ENCODE measurements around the gene ALPL.
A peak's percentile ranks its signal among the peaks of the same experiment; 100 is the strongest.
"Not testable (repeated sequence)": the region's sequence is repeated elsewhere in the genome, so short reads cannot be mapped to it uniquely, and the experiment has no call there.

Gene ALPL

DNA sequence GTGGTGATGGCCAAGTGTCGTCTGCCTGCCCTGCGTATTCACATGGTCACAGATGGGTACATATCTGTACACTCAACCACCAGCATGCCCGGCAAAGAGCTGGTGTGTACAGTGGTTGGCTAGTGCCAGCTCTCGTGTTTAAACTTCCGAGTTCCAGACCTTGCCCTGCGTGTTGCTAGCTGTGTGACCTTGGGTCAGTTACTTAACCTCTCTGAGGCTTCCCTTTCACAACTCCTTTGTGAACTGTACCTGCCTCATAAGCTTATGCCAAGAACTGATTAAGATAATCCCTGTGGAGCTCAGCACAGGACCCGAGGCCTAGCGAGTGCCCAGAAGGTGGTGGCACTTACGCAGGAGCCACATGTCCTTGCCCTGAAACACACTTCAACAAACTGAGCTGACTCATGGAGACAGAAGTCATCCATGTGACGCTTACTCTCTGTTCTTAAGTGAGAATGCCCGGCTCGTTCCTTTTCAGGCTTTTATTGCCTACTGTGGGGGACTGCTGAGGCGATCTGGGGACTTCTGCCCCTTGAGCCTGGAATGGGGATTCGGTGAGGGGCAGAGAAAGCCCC, 55.4 kb downstream of the ALPL start:
- TF ChIP-seq, protein P1, sequence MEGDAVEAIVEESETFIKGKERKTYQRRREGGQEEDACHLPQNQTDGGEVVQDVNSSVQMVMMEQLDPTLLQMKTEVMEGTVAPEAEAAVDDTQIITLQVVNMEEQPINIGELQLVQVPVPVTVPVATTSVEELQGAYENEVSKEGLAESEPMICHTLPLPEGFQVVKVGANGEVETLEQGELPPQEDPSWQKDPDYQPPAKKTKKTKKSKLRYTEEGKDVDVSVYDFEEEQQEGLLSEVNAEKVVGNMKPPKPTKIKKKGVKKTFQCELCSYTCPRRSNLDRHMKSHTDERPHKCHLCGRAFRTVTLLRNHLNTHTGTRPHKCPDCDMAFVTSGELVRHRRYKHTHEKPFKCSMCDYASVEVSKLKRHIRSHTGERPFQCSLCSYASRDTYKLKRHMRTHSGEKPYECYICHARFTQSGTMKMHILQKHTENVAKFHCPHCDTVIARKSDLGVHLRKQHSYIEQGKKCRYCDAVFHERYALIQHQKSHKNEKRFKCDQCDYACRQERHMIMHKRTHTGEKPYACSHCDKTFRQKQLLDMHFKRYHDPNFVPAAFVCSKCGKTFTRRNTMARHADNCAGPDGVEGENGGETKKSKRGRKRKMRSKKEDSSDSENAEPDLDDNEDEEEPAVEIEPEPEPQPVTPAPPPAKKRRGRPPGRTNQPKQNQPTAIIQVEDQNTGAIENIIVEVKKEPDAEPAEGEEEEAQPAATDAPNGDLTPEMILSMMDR (IDR thresholded peaks at IDR 0.05; ENCODE audit: low read depth, low read length), result no peak
- in situ Hi-C loops (cut with HindIII; ENCODE audit: low sequenced_read_pairs), result no loop called here

DNA sequence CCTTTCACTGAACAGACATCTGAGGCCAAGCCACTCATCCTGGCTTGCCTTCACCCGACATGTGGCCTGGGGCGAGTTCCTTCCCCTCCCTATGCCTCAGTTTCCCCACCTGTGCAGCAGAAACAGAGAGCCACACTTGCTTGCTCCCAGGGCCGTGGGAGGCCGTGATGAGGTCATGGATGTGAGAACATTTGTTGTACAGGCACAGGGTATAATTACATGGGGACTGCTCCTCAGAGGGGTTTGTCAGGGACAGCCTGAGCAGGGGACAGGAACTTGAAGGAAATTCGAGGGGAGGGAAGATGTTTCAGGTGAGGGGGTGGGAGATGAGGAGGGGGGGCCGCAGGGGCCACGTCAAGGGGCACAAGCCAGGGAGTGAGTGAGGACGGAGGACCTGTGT, 56.1 kb downstream of the ALPL start:
- TF ChIP-seq, protein P1 (IDR thresholded peaks at IDR 0.05; ENCODE audit: low read depth, low read length), result no peak
- in situ Hi-C loops (cut with HindIII; ENCODE audit: low sequenced_read_pairs), result no loop called here
- no peak overlapping the region for H3K4me3 ChIP-seq (ENCODE audit: low read depth, low read length)
- no peak for DNase-seq (ENCODE audit: low read depth, low spot score)

More for the DNA sequence above, 55.4 kb downstream of the ALPL start:
- DNase-seq (ENCODE audit: low read depth, low spot score), result peak; percentile 12
- H3K4me3 ChIP-seq (ENCODE audit: low read depth, low read length), result no peak overlapping the region

DNA sequence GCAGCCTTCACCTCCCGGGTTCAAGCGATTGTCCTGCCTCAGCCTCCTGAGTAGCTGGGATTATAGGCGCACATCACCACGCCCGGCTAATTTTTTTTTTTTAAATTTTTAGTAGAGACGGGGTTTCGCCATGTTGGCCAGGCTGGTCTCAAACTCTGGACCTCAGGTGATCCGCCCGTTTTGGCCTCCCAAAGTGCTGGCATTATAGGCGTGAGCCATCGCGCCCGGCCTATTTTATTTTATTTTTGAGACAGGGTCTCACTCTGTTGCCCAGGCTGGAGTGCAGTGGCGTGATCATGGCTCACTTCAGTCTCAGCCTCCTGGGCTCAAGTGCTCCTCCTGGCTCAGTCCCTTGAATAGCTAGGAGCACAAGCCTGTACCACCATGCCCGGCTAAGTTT, 57.1 kb downstream of the ALPL start:
- H3K4me3 ChIP-seq (ENCODE audit: low read depth, low read length); in situ Hi-C loops (cut with HindIII; ENCODE audit: low sequenced_read_pairs); DNase-seq (ENCODE audit: low read depth, low spot score): not testable (repeated sequence)

DNA sequence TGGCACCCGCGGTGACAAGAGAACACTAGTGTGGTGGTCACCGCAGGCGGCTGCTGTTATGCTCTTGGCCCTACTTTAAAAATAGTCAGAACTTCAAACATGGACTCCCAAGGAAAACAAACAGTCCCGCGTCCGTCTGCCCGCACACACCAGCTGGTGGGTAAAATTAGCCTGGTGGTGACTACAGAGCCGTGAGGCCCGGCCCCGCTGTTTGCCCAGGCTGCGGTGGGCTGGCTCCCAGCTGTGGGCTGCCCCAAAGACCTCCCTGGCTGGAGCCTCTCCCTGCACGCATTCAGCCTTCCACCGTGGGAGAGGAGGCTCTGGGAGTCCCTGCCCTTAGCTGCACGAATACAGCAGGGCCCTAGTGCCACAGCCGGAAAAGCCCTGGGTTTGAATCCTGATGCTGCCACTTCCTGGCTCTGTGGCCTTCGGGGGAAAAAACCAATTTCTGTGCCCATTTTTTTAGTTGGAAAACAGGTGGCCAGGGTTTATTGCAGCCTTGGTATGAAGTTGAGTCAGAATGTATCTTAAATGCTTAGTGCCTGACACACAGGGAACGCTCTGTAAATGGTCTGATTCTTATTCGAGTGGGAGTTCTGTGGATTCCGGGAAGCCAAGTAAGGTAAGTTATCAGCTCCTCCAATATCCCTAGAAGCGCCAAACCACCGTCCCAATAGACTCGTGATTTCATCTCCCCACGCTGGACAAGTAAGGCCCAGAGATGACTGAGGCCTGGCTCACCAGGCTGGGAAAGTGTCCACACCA, 58.2 kb downstream of the ALPL start:
- in situ Hi-C loops (cut with HindIII; ENCODE audit: low sequenced_read_pairs), result no loop called here
- no peak overlapping the region for H3K4me3 ChIP-seq (ENCODE audit: low read depth, low read length)
- peak; percentile 78 for DNase-seq (ENCODE audit: low read depth, low spot score)
- TF ChIP-seq, protein P1 (IDR thresholded peaks at IDR 0.05; ENCODE audit: low read depth, low read length), result no peak

DNA sequence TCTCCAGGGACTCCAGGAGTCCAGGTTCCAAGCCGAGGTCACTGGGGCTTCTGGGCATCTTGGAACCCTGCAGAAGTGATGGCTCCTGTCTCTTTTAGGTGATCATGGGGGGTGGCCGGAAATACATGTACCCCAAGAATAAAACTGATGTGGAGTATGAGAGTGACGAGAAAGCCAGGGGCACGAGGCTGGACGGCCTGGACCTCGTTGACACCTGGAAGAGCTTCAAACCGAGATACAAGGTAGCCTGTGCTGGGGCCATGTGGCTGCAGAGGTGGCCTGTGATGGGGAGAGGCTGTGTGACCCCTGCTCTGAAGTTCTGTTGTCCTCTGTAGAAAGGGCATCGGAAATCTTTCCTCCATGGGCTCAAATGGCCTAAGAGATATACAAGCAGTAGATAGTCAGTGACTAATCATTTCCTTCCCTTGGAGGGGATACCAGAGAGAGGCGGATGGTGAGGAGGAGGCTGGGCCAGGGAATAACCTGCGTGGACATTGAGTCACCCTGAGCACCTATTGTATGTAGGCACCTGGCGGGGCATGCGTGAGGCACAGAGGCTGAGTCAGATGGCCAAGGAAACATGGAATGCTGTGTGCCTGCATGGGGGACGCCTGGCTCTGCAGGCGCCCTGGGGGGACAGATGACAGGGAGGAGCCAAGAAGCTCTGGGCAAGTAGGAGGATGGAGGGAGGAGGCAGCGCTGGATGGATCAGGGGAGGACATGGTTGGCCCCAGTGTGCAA, 59.0 kb downstream of the ALPL start:
- in situ Hi-C loops (cut with HindIII; ENCODE audit: low sequenced_read_pairs), result no loop called here
- H3K4me3 ChIP-seq (ENCODE audit: low read depth, low read length), result no peak overlapping the region
- peak; percentile 53 for DNase-seq (ENCODE audit: low read depth, low spot score)
- TF ChIP-seq, protein P1 (IDR thresholded peaks at IDR 0.05; ENCODE audit: low read depth, low read length), result no peak

DNA sequence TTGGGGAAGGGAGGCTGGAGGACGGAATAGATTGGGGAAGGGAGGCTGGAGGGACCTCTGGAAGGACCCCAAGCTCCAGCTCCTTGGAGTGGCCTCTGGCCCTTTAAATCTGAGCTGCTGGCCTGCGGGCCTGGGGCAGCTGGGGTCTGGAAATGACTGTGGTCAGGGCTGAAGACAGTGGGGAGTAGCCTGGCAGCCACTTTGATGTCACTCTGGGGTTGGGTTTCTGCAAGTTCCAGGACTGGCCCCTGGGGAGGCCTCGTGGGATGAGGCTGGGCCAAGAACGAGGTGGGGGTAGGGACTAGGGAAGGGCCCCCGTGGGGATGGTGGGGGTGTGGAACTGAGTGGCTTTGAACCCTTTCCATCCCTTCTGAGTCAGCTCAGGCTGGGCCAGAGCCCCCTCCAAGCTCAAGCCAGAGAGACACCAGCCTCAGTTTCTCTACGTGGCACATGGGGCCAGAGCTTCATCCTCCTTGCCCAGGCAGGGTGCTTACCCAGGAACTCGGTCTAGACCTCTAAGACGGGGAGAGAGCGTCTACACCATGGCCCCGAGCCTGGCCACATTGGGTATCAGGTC, 59.7 kb downstream of the ALPL start:
- DNase-seq (ENCODE audit: low read depth, low spot score), result peak; percentile 31
- TF ChIP-seq, protein P1 (IDR thresholded peaks at IDR 0.05; ENCODE audit: low read depth, low read length), result no peak
- in situ Hi-C loops (cut with HindIII; ENCODE audit: low sequenced_read_pairs), result no loop called here
- H3K4me3 ChIP-seq (ENCODE audit: low read depth, low read length), result no peak overlapping the region
